HEK293 (cell line): ENCODE data around the gene SLC25A26.

Experiments used
- ATF2 ChIP-seq: fragments of 450-650 bp; formaldehyde crosslinking; IDR thresholded peaks from 2 replicates; pipeline ENCODE4 v1.5.1; 2016; ENCODE audit warnings: missing biosample characterization, missing genetic modification characterization, low read depth
- CTCF ChIP-seq: fragments of 450-650 bp; formaldehyde crosslinking; IDR thresholded peaks from 2 replicates; pipeline ENCODE4 v1.5.1; 2016; ENCODE audit warnings: missing biosample characterization, missing genetic modification characterization
- PATZ1 ChIP-seq: fragments of 450-650 bp; formaldehyde crosslinking; IDR thresholded peaks from 2 replicates; pipeline ENCODE4 v1.5.1; 2016; ENCODE audit warnings: missing biosample characterization, missing genetic modification characterization
- RBAK ChIP-seq: fragments of 450-650 bp; formaldehyde crosslinking; IDR thresholded peaks from 2 replicates; pipeline ENCODE4 v1.5.1; 2016; ENCODE audit warnings: missing biosample characterization, missing genetic modification characterization
- REST ChIP-seq: fragments of 450-650 bp; formaldehyde crosslinking; IDR thresholded peaks from 2 replicates; pipeline ENCODE4 v1.5.1; 2016; ENCODE audit warnings: missing biosample characterization, missing genetic modification characterization
- TCF7L2 ChIP-seq: IDR thresholded peaks from 2 replicates; pipeline ENCODE4 v1.6.1; 2011; ENCODE audit warnings: low read depth, mild to moderate bottlenecking, inconsistent platforms, low read length, moderate library complexity, borderline replicate concordance
- ZBTB21 ChIP-seq: fragments of 450-650 bp; formaldehyde crosslinking; IDR thresholded peaks from 2 replicates; pipeline ENCODE4 v1.5.1; 2017; ENCODE audit warnings: missing biosample characterization, missing genetic modification characterization
- ZNF18 ChIP-seq: fragments of 450-650 bp; formaldehyde crosslinking; IDR thresholded peaks from 2 replicates; pipeline ENCODE4 v1.5.1; 2016; ENCODE audit warnings: missing biosample characterization, missing genetic modification characterization
- ZNF274 ChIP-seq, 2 experiments: fragments of 200-500 bp in 1 of 2; fragments of 450-650 bp in 1 of 2; sonication (Bioruptor generic) in 1 of 2; formaldehyde crosslinking in 1 of 2; IDR thresholded peaks; 2 replicates each; pipeline versions ENCODE4 v1.5.1 to v1.6.1; 2014 to 2016; ENCODE audit warnings: borderline replicate concordance in 1 of 2, inconsistent platforms in 1 of 2, low read length in 1 of 2, missing biosample characterization in 1 of 2, missing genetic modification characterization in 1 of 2
- ZNF449 ChIP-seq: fragments of 450-650 bp; formaldehyde crosslinking; IDR thresholded peaks from 2 replicates; pipeline ENCODE4 v1.5.1; 2017; ENCODE audit warnings: missing biosample characterization, mild to moderate bottlenecking, missing genetic modification characterization, moderate library complexity
- ZNF529 ChIP-seq: fragments of 450-650 bp; formaldehyde crosslinking; IDR thresholded peaks from 2 replicates; pipeline ENCODE4 v1.5.1; 2017; ENCODE audit warnings: missing genetic modification characterization, missing biosample characterization; ENCODE audit not compliant: insufficient replicate concordance

GRCh38 chr3:66253790-66254620, 33.2 kb downstream of the SLC25A26 start:
- TF ChIP-seq TCF7L2 (no peak), ZNF274 (IDR thresholded peaks at IDR 0.05; ENCODE audit: low read length) (no peak), ZNF274 (tag by site-specific recombination; IDR thresholded peaks at IDR 0.05; ENCODE audit: borderline replicate concordance) (no peak), CTCF (tag by site-specific recombination) (peak; percentile 31; the same call in 1 of the 2 replicates), ATF2 (tag by site-specific recombination) (no peak), ZNF18 (tag by site-specific recombination) (no peak), ZNF529 (tag by site-specific recombination) (no peak), ZNF449 (no peak), REST (tag by site-specific recombination) (no peak), RBAK (tag by site-specific recombination) (no peak), ZBTB21 (tag by site-specific recombination) (no peak), PATZ1 (tag by site-specific recombination) (no peak)
